HG03442 (cell line): ENCODE measurements around the gene RAB3GAP1.
"Not testable (repeated sequence)": the region's sequence is repeated elsewhere in the genome, so short reads cannot be mapped to it uniquely, and the experiment has no call there.

ENCODE experiments used
- ATAC-seq: cut with Tn5 transposase; IDR thresholded peaks from one replicate; pipeline ENCODE4 v1.9.1; 2021; ENCODE audit warnings: mild to moderate bottlenecking, moderate library complexity; ENCODE audit not compliant: unreplicated experiment

Gene RAB3GAP1

GRCh38 chr2:135052042-135052876 is at the start of gene RAB3GAP1:
RAB3GAP1 (plus strand) TSS chr2:135052292; CDS start chr2:135052308, 16 bp downstream.
- peak; percentile 79 for ATAC-seq

- ATAC-seq = no peak
These were observed 49.3 kb upstream of the RAB3GAP1 start for GRCh38 chr2:135002836-135003235.

DNA sequence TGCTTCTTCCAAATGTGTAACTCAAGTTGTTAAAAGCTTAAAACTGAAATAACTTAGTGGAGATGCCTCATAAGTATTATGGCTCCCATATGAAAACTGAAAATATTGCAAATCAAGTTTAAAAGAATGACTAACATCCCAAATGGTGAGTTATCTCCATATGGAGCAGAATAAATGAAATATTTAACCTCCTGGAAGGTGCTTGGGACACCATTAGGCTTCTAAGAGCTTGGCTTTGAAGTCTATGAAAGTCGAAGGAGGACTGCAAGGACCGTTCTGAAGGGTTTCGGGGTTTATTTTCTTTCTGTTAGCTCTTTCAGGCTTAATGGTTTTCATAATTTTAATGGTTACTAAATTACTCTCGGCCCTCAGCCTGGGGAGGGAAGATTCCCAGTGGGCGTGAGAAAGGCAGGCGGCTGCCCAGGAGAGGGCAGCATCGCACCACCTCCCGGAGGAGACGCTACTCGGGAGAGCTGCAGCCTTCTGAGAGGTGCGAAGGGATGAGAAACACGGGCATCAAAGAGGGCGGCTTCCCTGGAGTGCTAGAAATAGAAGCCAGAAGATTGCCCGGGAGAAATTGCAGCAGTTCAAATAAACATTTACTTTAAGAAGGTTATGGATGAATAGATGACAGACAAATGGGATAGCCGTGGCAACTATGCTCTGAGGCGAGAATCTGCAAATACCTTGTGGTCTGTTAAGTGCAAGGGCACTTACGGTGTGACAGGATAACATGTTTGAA is 47.9 kb upstream of the RAB3GAP1 start:
- peak; percentile 98 for ATAC-seq

- ATAC-seq = no peak
These were observed 46.3 kb upstream of the RAB3GAP1 start for GRCh38 chr2:135005753-135006152.

DNA sequence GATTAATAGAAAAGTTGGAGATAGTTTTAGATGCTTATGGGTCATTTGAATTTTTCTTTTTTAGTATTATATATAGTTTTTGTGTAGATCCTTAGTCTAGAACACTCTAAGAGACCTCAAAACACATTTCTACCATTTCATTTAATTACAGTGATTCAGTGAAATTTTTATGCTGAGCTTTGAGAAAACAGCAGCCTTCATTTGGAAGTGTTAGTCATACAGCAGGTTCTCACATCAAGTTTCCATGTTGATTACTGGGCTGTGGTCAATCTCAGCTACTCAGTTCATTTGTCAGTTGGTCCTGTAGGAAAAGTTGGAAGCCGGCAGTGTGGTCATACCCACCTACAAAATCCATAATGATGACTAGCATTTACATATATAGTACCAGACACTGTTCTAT is 42.8 kb upstream of the RAB3GAP1 start:
- no peak for ATAC-seq

DNA sequence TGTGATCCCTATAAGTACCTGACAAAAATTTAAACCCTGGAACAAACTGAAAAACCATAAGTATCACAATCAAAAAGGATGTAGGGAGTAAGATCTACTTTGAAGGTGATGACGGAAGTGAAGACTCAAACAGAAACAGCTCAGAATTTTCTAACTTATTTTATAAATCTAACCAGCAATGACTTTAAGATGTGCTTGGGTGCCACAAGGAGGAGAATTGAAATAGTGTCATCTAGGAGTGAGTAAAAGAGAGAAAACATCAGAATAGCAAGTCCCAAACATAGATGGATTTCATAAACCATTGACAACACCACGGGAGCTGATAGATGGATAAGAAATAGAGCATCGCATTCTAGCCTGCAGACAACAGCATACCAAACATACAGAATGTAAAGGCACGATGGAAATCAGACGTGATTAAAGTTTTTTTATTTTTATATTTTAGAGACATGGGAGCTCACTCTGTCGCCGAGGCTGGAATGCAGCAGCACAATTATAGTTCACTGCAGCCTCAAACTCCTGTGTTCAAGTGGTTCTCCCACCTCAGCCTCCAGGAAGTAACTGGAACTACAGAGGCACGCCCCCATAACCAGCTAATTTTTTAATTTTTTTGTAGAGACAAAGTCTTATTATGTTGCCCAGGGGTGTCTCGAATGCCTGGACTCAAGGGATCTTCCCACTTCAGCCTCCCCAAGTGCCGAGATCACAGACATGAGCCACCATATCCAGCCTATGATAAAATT is 41.7 kb upstream of the RAB3GAP1 start:
- ATAC-seq = no peak

- ATAC-seq = no peak
These were observed 40.5 kb upstream of the RAB3GAP1 start for GRCh38 chr2:135011633-135012032.

DNA sequence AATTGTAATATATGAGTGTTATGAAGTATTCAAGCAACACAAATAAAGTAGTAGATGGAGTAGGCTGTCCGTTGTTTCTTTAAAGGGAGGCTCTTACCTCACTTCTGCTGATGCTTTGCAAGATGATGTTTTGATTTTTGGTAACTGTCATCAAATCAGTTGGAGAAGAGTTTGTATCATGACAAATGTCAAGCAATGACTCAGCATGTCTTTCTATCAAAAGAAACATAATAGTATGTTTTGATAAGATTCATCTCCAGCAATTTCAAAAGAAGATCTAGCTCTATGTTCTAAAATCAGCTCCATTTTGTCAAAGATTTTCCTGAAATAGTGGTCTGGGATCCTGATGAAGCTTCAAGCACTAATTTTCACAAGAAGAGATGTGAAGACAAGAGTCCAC is 30.5 kb upstream of the RAB3GAP1 start:
- ATAC-seq = no peak

DNA sequence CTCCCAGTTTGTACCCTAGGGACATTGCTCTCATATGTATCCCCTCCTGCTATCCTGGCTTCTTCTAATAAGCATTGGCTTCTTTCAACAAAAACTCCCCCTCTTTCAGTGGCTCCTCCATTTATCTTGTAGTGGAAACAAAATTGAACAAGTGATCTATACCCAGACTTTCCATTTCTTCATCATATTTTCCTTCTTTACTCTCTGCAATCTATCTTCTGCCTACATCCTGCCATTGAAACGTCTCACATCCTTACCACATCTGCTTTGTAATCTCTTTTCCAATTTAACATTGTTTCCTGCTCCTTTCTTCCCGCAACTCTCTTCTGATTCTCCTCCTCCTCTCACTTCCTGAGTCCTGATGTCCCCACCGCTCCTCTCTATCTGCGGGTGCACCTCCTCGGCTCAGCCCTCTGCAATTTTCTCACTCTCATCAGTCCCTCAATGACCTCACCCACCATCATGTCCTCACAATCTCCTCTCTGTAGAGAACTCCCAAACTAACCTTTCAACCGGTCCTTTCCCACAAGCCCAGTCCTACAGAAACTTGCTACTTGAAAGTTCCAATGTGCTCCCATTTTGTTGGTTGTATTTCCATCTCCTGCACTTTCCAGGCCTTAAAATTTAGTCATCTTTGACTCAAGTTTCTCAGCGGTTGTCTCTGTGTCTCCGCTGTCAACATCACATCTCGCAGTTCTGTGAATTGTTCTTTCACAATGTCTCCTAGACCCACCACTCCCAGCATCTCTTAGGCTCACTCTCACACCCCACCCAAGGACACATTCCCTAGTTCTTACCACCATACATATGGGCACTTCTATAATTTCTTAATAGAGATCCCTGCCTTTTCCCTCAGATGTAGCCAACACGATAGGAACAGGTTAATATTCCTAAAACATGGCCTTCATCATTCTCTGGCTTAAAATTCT is 28.9 kb upstream of the RAB3GAP1 start:
- no peak for ATAC-seq

- ATAC-seq = no peak
These were observed 28.1 kb upstream of the RAB3GAP1 start for GRCh38 chr2:135023886-135024485.

GRCh38 chr2:135029481-135030134 is 22.5 kb upstream of the RAB3GAP1 start:
- ATAC-seq = no peak

DNA sequence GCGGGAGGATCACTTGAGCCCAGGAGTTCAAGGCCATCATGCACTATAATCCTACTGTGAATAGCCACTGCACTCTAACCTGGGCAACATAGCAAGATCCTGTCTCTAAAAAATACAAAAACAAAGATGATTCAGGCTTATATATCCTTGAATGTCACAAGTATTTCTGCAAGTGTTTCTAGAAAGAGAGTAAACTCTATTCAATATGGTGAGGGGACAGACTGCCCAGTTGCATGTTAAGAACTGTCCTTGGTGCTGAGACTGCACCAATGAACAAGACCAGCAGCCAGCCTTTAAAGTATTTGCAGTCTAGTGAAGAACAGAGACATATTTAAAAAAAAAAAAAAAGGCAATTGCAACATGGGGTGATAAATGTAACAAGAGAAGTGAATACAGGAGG is 21.3 kb upstream of the RAB3GAP1 start:
- no peak for ATAC-seq

DNA sequence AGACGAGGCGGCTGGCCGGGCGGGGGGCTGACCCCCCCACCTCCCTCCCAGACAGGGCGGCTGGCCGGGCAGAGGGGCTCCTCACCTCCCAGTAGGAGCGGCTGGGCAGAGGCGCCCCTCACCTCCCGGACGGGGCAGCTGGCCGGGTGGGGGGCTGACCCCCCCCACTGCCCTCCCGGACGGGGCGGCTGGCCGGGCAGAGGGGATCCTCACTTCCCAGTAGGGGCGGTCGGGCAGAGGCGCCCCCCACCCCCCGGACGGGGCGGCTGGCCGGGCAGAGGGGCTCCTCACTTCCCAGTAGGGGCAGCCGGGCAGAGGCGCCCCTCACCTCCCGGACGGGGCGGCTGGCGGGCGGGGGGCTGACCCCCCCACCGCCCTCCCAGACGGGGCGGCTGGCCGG is 18.9 kb upstream of the RAB3GAP1 start:
- ATAC-seq = not testable (repeated sequence)

DNA sequence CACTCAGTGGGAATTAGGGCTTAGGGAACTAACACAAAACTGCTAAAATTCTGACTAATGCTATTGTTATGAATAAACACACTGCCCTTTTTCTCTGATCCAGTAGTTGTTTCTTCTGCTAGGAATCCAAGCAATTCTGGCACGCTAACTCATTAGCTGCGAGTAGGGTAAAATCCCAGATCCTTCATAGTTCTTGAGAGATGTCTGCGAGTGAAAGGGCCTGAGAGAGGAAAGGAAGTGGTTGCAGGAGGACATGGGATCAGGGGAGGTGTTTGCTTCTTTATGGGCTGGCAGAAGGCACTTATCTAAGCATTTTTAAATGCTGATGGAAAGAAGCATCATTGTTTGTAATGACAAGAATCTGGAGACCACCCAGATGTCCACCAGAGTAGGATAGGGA is 14.3 kb upstream of the RAB3GAP1 start:
- ATAC-seq = no peak

DNA sequence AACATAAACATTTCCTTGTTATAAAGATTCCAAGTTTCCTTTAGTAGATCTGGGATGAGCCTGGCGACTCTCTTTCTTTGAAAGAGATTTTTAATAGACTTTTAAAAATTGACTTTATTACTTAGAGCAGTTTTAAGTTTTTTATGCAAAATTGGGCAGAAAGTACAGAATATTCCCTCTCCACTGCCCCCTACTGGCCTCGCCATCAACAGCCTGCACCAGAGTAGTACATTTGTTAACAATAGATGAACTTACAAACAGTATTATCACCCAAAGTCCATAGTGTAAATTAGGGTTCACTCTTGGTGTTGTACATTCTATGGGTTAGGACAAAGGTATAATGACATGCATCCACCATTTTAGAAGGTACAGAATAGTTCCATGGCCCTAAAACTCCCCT is 8.7 kb upstream of the RAB3GAP1 start:
- ATAC-seq = no peak

DNA sequence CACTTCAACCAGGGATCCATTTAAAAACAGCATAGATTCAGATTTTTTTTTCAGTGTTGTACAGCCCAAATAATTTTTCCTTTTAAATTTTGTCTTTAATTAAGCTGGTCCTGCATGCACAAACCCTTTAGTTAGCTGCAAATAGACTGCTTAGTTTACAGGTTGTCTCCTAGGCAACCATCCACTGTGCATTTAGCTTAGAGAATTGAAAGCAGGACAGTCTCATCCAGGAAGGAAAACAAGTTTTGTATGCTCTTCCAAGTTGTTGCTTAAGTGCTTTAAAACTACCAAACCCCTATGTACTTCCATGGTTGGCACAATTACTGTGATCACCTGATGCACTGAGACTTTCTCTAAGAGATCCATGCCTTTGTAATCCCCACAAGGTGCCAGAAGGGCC is 4.8 kb upstream of the RAB3GAP1 start, which contains the start of gene MAP3K19:
Gene MAP3K19 (minus strand): TSS at position 148 of the 400 bp plus-strand sequence. CDS start 22,800 bp downstream, outside the sequence.
- no peak for ATAC-seq

- ATAC-seq = no peak
These were observed 4.0 kb upstream of the RAB3GAP1 start for GRCh38 chr2:135048122-135048521.

- no peak for ATAC-seq
These were observed 2.0 kb upstream of the RAB3GAP1 start for GRCh38 chr2:135050132-135050531.

GRCh38 chr2:135050684-135051083 is 1.4 kb upstream of the RAB3GAP1 start:
- ATAC-seq = no peak
